ENCODE measurements around the gene ZNF335.
A peak's percentile ranks its signal among the peaks of the same experiment; 100 is the strongest.

ZNF335 gene

DNA sequence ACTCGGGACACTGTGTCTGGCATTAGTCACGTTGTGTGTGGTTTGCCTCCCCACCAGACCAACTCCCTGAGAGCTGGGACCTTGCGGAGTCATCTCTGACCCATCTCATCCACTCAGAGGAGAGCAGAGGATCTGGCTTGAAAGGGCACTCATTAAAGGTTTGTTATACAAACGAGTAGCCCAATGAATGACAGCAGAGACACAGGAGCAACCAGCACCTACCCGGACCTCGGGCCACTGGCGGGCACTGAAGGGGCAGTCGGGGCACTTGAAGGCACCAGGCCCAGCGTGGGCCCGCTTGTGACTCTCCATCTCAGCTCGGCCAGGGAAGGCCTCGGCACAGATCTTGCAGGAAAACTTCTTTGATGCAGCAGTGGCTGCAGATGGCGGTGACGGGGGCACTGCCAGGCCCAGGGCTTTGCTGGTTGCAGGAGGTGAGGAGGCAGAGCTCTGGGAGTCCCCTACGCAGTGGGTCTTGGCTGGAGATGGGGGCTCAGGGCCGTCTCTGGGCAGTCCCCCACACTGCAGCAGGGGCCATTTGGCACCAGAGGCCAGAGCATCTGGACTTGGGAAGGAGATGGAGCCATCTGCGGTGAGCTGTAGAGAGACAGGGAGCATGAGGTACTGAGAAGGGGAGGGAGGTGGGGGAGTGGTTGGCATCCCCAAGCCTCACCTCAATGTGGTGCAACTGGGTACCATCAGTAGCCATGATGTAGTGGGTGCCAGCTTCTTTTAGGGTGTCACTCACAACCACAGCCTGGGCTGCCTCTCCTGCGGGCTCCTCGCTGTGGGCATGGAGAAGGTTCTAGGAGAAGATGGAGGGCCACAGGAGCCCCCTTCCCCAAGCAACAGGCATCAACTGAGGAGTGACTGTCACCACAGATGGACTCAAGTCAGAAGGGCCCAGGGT, 19.8 kb downstream of the ZNF335 start:
- no peak for DNase-seq (ENCODE audit: low read depth)

DNA sequence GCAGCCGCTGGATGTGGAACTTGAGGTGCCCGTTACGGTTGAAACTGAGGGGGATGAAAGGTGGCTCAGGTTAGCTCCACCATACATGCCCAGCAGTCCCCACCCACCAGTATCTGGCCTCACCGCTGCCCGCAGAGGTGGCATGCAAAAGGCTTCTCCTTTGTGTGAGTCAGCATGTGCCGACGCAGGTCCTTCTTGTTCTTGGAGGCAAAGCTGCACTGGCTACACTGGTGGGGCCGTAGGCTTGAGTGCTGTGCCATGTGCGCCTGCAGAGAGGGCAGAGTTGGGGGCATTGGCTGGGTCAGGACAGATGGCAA, 21.7 kb downstream of the ZNF335 start:
- no peak for DNase-seq (ENCODE audit: low read depth)

DNA sequence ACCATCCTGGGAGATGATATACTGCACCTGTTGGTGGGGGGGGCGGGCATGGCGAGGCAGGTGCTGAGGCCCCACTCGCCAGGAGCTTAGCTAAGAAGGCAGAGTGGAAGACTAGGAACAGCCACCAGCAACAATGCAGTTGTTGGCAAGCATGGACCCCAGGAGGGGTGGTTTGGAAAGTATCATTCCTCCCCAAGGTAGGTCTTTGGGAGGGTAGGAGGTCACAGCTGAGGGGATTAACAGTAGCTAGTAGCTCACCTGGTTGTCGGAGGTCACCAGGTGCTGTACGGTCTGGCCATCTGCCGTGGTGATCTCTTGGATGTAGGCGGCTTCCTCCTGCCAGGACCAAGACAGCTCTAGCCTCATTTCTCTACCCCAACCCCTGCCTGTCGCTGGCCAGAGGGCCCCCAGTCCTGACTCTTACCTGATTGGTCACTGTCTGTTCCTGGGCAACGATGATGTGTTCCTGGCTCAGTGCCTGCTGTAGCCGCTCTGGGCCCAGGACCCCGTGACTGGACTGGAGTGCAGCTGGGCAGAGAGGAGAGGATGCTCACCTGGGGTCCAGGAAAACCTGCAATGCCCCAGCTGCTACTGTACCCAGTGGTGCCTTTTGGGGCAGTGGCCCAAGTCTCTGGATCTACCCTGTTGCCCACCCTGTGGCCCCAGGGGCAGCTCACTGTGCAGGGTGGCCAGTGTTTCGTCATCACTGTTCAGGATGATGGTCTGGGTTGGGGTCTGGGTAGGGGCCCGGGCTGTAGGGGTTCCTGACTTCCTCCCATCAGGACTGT, 22.3 kb downstream of the ZNF335 start:
- DNase-seq (ENCODE audit: low read depth) = no peak

DNA sequence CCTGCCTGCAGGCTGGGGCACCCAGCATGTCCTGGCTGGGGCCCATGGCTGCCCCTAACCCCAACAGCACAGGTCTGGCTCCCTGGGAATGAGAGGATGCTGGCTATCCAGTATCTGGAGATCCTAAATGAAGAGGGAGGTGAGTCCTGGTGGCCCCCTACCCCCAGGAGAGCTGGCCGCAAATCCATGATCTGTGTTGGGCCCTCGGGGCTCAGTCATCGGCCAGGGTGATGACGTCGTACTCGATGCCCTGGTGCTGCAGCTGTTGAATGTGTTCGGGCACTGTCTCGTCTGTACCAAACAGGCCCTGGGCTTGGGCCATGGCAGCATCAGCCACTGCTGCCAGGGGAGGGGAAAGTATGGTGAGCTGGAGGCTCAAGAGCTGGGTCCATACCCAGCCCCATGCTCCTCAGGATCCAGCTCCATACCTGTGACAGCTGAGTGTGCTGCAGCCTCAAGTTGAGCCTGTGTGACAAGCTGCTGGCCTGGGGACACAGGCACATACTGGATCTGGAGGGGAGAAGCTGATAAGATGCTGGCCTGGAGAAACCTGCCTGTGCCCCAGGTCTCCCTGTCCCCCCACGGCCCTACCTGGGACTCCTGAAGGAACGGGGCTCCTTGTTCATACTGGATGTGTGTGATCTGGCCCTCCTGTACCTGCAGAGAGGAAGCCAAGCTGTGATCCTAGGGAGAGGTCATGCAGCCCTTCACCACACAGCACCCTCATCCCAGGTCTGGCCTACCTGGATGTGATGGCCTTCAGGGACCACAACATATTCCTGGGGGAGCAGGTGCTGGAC, 23.1 kb downstream of the ZNF335 start:
- DNase-seq (ENCODE audit: low read depth) = no peak

DNA sequence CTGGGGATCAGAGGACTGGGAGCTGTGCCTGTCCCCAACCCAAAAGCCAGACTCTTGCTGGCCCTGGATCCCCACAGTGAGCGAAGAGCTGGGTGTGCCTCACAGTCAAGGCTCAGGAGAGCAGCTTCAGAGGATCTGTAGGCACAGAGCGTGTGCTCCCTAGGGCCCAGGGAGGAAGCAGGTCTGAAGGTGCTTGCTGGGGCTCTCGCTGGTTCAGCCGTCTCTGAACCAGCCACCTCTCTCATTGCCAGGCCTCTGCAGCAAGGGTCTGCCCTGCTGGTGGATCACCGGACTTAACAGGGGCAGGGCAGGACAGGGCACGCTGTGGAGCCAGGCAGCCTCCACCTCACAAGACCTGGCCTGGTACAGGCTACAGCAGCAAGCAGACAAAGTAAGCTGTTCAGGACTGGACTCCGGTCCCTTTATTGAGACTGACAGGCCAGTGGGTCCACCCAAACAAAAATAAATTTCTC, 23.7 kb downstream of the ZNF335 start:
- DNase-seq (ENCODE audit: low read depth) = no peak

DNA sequence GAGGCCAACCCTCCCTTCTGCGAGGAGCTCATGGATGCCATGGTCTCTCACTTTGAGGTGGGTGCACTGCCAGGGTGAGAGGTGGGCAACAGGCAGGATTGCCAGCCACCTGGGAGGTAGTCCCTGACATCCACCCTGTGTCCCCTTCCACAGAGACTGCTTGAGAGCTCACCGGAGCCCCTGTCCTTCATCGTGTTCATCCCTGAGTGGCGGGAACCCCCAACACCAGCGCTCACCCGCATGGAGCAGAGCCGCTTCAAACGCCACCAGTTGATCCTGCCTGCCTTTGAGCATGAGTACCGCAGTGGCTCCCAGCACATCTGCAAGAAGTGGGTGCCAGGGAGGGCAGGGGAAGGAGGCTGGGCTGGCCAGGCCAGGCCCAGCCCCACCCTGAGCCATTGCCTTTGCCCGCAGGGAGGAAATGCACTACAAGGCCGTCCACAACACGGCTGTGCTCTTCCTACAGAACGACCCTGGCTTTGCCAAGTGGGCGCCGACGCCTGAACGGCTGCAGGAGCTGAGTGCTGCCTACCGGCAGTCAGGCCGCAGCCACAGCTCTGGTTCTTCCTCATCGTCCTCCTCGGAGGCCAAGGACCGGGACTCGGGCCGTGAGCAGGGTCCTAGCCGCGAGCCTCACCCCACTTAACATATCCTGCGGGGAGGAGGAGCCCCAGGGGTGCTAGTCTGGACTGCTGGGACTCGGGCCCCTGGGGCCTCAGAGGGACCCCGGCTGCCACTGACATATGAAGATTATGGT, 24.7 kb downstream of the ZNF335 start:
- no peak for DNase-seq (ENCODE audit: low read depth)

DNA sequence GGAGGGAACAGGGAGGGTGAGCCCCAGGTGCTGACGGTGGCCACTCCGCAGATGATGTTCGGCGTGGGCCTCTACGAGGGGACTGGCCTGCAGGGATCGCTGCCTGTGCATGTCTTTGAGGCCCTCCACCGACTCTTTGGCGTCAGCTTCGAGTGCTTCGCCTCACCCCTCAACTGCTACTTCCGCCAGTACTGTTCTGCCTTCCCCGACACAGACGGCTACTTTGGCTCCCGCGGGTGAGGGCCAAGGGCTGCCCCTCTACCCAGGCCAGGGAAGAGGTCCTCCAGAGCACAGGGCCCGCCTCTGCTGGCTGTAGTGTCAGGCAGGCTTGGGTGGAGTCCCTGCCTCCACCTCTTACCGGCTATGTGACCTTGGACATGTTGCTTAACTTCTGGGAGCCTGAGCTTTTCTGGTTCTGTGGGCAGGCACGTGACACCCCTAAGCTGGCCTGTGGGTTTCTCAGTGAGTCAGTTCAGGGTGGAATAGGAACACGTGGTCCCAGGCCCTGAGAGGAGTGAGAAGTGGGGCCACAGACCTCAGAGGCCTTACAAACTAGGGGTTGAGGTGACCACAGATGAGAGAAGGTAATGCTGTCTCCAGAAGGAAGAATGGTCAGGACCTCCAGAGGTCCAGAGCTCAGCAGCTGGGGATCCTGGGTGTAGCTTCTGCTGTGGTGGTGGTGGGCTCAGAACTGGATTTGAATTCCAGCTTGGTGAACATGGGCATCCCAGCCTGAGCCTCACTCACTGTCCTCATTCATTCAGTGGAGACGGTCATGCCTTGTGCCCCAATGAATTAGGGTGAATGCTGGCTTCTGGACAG, 25.6 kb downstream of the ZNF335 start:
- no peak for DNase-seq (ENCODE audit: low read depth)

DNA sequence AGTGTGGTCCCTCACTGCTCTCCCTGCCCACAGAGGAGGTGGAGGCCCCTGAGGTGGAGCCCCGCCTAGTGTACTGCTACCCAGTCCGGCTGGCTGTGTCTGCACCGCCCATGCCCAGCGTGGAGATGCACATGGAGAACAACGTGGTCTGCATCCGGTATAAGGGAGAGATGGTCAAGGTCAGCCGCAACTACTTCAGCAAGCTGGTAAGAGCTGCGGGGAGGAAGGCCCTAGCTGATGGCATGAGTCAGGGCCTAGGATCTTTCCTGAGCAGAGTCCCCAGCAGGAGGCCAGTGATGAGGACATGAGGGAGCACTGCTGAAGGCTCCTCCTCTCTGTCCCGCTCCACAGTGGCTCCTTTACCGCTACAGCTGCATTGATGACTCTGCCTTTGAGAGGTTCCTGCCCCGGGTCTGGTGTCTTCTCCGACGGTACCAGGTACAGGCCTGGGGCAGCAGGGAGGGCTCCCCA, 26.3 kb downstream of the ZNF335 start:
- no peak for DNase-seq (ENCODE audit: low read depth)

DNA sequence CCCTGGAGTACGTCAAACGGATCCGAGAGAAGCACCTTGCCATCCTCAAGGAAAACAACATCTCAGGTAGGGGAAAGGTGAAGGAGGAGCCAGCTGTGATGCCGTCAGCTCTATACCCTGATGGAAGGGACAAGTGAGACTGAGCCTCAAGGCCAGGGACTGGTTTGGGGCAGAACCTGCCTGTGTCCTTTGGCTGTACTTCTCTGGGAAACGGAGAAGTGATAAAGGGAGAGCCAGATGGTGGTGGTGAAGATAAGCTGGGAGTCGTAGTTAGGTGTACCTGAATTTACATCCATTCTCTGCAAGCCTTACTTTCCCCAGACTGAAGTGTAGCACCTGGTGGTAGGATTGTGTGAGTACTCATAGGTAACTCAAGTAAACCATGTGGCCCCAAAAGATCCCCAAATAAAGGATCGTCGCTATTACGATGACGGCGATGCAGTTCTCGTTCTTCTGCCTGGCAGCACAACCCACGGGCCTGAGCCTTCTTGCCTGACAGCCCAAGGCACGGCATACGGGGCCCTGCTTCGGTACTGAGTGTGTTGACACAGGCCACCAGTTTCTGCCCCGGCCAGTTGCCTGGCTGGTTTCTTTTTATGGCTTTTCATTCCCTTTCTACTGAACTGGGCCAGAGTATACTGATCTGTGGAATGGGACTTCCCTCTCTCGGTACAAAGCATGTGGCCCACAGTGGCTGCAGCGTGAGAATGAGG, 26.9 kb downstream of the ZNF335 start:
- DNase-seq (ENCODE audit: low read depth) = no peak

DNA sequence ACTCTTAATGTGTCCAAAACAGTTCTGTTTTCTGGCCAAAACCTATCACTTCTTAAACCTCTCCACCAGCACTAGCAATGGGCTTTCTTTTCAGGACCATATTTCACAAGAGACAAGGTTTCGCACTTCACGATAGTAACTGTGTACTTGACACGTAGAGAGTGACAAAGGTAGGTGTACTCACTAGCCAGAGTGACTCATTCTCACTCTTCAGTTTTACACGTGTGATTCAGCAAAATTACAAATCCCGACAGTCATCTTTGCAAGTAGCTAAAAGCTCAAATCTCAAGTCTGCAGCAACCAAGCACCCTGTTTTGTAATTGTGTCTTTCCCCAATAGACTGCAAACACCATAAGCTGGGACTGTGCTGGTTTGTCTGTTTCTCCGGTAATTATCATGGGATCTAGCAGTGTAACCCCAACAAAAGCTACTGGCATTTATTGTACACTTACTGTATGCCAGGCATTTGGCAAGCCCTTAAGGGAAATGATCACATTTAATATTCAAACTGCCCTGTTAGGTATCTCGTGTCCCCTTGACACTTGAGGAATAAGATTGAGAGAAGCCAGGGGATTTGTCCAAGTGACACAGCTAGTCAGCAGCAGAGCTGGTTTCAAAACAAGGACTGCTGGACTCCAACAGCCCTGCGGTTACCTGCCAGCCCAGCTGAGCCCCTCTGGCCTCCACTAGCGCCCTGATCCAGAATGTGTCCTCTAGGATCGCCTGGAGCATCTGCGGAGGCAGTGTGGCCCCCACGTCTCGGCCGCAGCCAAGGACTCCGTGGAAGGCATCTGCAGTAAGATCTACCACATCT, 27.6 kb downstream of the ZNF335 start:
- no peak for DNase-seq (ENCODE audit: low read depth)

DNA sequence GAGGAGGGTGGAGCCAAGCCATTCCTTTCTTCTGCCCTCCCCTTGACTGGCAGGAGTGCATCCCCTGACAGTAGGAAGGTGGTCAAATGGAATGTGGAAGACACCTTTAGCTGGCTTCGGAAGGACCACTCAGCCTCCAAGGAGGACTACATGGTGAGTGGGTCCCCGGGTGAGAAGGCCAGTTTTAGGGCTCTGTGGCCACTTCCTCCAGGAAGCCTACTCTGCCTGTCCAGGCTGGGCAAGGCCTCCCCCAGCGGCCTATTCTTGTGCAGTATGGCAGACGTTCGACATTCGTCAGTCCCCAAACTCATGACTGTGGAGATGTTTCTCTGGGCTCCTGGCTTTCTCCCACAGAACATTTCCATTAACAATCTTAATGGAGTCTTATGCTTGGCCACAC, 28.4 kb downstream of the ZNF335 start:
- DNase-seq (ENCODE audit: low read depth) = no peak

DNA sequence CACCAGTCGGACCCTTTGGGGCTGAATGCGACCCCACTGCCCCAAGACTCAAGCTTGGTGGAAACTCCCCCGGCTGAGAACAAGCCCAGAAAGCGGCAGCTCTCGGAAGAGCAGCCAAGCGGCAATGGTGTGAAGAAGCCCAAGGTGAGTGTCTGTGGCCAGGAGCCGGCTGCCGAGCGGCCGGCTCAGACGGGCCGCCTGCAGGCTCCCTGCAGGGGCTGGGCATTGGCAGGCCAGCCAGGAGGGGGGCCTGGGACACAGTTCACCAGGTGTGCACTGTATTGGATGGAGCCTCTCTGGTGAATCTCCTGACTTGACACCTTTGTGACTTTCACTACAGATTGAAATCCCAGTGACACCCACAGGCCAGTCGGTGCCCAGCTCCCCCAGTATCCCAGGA, 31.5 kb downstream of the ZNF335 start:
- DNase-seq (ENCODE audit: low read depth) = no peak

DNA sequence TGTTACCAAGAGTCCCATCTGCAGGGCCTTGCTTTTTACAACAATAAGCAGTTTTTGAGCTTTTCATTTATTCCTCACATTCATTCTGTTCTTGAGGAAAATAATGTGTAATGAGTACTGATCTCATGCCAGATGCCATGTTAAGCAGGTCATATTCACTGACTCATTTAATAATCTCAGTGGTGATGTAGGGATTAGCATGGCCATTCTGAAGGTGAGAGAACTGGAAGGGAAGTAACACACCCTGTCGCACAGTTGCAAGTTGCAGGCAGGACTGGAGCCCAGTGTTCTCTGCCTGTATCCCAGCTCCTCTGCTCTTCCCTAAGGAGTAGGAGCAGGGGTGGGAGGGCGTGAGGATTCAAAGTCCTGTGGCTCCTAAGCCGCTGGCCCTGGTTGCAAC, 31.9 kb downstream of the ZNF335 start:
- no peak for DNase-seq (ENCODE audit: low read depth)

DNA sequence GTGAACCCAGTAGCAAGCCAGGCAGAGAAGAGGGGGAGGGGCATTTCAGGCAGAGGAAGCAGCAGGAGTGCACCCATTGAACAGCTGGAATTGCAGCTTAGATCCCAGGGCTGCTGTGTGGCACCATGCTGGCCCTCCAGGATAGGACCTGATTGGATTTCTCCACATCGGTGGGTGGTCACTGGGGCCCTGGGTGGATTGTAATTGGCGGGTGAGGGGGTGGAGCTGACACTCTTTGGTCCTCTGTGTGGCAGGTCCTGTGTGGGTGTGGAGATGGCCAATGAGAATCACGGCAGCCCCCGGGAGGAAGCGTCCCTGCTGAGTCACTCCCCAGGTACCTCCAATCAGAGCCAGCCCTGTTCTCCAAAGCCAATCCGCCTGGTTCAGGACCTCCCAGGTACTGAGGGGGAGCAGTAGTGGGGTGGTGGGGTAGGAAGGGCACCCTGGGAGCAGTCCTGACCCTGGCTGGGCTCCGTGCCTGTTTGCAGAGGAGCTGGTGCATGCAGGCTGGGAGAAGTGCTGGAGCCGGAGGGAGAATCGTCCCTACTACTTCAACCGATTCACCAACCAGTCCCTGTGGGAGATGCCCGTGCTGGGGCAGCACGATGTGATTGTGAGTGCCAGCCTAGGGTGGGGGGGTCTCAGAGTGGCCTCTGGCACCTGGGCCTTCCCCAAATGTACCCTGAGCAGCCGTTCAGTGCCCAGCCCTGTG, 33.1 kb downstream of the ZNF335 start:
- DNase-seq (ENCODE audit: low read depth) = no peak

DNA sequence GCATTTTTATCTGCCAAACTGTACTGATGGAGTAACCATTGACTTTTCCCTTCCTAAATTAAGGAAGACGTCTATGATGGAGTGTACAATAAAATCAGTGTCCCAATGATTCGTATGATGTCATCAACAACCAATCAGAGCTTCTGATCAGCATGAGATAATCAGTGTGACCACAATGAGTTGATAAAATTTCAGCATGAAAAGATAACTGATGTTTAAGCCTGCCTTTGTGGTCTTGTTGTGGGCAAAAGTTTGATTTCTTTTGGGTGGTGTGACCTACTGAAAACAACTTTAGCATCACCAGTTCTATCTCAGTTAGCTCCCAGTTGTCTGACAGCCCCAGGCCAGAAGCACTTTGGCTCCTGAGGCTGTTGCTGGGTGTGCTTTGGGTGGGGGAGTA, 34.2 kb downstream of the ZNF335 start:
- no peak for DNase-seq (ENCODE audit: low read depth)

DNA sequence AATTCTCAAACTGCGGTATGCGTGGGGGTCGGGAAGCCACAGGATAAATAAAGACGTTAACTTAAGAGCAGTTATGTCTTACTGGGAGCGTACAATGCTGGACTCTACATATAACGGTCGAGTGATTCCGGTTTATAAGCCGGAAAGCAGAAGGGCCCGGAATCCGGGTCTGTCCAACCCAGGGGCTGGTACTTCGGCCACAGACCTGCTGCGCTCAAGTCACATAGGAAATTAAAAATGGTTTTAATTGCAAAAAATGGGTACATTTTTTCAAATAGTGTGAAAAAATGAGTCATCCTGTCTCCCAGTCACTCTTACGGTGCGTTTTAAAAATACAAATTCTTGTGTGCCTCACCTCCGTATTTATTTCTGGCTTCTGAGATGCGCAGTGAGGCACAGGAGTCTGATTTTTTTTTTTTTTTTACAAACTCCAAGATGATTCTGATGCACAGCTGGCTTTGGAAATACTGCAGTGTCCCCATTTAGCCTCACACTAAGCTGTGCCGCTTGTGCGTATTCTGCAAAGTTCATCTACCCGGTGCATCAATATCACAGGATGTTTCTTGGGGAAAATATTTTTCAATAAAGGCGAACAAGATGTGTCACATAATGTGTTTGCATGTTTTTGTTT, 36.5 kb downstream of the ZNF335 start:
- no peak for DNase-seq (ENCODE audit: low read depth)

DNA sequence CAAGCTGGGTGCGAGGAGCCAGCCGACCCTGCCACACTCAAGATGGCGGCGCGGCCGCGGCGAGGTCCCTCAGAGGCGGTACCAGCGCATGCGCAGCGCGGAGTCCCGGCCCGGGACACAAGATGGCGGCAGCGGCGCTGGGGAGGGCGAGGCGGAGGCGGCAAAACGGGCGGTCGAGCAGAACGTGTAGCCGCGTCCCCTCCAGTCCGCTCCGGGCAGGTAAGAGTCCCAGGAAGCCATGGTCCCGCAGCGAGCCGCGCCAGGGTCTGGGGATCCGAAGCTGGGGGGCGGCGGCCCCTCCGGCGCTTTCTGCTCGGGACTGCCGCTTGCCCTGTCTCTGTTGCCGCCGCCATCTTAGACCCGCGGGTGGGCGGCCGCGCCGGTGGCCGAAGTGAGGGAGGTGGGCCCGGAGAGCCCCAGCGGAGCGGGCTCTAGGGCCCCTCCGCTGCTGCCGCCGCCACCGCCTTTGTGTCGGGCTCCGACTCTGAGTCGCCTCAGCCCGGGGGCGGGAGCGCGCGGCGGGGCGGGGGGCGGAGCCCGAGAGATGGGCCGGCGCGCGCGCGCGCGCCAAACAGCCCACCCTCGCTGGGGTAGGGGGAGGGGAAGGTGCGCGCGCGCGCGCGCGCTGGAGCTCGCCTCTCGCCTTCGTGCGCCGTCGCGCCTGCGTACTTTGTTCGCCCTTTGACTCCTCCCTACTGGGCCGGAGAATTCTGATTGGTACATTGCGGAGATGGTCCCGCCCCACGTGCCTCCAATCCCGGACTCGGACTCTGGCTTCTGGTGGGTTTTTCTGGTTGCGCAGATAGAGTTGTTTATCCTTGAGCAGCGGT, 37.2 kb downstream of the ZNF335 start, which contains the start of gene PCIF1:
Gene PCIF1 (plus strand): TSS at position 98 of the 830 bp plus-strand sequence. CDS start 4,317 bp downstream, outside the sequence.
- DNase-seq (ENCODE audit: low read depth) = peak; percentile 96

Data from CMK (cell line).